Mammary epithelial cell (primary cell): ENCODE measurements around the gene SMCO4.

Experiments used
- EZH2 ChIP-seq: IDR thresholded peaks from 2 replicates; pipeline ENCODE4 v1.6.1; 2012; ENCODE audit warnings: low read length, inconsistent platforms, borderline replicate concordance
- TF ChIP-seq, protein P1 (sequence below), 2 donors: IDR thresholded peaks in 1 of 2; conservative IDR thresholded peaks in 1 of 2; 2 replicates each; pipeline ENCODE4 v1.5.1; 2011 to 2012; ENCODE audit warnings: inconsistent platforms in 2 of 2, low read length in 2 of 2, mild to moderate bottlenecking in 2 of 2, control low read depth in 1 of 2, low read depth in 1 of 2; ENCODE audit not compliant: insufficient read depth in 1 of 2; ENCODE audit errors: extremely low read depth in 1 of 2

DNA sequence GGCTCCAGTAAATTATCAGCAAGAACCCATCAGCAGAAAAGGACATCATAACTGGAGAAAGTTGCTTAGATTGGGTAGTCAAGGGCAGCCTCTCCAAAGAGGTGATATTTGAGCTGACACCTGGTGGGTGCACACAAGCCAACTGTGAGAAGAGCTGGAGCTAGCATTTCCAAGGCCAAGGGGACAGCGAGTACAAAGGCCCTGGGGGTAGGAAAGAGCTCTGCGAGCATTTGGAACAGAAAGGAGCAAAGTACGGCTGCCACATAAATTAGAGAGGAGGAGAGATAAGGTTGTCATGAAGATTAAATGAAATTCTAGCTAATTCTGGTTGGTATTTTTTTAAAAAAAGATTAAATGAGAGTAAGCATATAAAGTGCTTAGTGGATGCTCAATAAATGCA lies 21.7 kb upstream of the SMCO4 start:
- TF ChIP-seq, protein P1, sequence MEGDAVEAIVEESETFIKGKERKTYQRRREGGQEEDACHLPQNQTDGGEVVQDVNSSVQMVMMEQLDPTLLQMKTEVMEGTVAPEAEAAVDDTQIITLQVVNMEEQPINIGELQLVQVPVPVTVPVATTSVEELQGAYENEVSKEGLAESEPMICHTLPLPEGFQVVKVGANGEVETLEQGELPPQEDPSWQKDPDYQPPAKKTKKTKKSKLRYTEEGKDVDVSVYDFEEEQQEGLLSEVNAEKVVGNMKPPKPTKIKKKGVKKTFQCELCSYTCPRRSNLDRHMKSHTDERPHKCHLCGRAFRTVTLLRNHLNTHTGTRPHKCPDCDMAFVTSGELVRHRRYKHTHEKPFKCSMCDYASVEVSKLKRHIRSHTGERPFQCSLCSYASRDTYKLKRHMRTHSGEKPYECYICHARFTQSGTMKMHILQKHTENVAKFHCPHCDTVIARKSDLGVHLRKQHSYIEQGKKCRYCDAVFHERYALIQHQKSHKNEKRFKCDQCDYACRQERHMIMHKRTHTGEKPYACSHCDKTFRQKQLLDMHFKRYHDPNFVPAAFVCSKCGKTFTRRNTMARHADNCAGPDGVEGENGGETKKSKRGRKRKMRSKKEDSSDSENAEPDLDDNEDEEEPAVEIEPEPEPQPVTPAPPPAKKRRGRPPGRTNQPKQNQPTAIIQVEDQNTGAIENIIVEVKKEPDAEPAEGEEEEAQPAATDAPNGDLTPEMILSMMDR (conservative IDR thresholded peaks at IDR 0.05 in 1 of 2, IDR thresholded peaks at IDR 0.05 in 1 of 2; ENCODE audit: extremely low read depth in 1 of 2, insufficient read depth in 1 of 2, low read depth in 1 of 2, low read length in 2 of 2) = no peak
- no peak for TF ChIP-seq EZH2
